Ovary (tissue), 3 donors: ENCODE results near the gene PCNX1.

Source experiments
- CTCF ChIP-seq, 3 donors: fragments of 450-650 bp in 2 of 3; fragments of 200-600 bp in 1 of 3; IDR thresholded peaks; one replicate each; pipeline versions ENCODE4 v1.5.1 to v1.8.0; 2016 to 2022; ENCODE audit warnings: antibody characterized with exemption in 3 of 3, mild to moderate bottlenecking in 1 of 3
- POLR2A ChIP-seq: fragments of 450-650 bp; IDR thresholded peaks from one replicate; pipeline ENCODE4 v1.6.1; 2017; ENCODE audit warnings: antibody characterized with exemption, mild to moderate bottlenecking, moderate library complexity
- donor health status: DM: no; HTN: no; CAD: no.

- TF ChIP-seq CTCF (IDR thresholded peaks at IDR 0.05) (no peak), POLR2A (no peak)
These were observed 234.6 kb downstream of the PCNX1 start for GRCh38 chr14:71141701-71142374.
